ENCODE results near the gene B3GNT9.

The B3GNT9 gene

GRCh38 chr16:67150833-67151396 lies at the start of gene B3GNT9:
Gene B3GNT9, minus strand, starts transcription at chr16:67150998. Its CDS starts 513 bp downstream, at chr16:67150485.
- FAIRE-seq, result no peak
- DNase-seq (ENCODE audit: low spot score), result no peak

- no peak for FAIRE-seq
- DNase-seq (ENCODE audit: low spot score), result no peak
These were observed 49.7 kb upstream of the B3GNT9 start for GRCh38 chr16:67200491-67200890.

- FAIRE-seq, result no peak
- no peak for DNase-seq (ENCODE audit: low spot score)
These were observed 49.0 kb upstream of the B3GNT9 start for GRCh38 chr16:67199808-67200198.

- DNase-seq (ENCODE audit: low spot score) (no peak), FAIRE-seq (no peak)
These were observed 48.4 kb upstream of the B3GNT9 start, which contains the start of gene ELMO3 for GRCh38 chr16:67199011-67199807. Gene ELMO3, plus strand, starts transcription at chr16:67199131. Its CDS starts 196 bp downstream, at chr16:67199327.

- FAIRE-seq, result no peak
- DNase-seq (ENCODE audit: low spot score), result peak; percentile 59
These were observed 47.5 kb upstream of the B3GNT9 start for GRCh38 chr16:67198238-67198734.

- DNase-seq (ENCODE audit: low spot score) (no peak), FAIRE-seq (no peak)
These were observed 46.9 kb upstream of the B3GNT9 start for GRCh38 chr16:67197704-67198103.

- FAIRE-seq (no peak), DNase-seq (ENCODE audit: low spot score) (no peak)
These were observed 46.1 kb upstream of the B3GNT9 start for GRCh38 chr16:67196881-67197280.

- no peak for FAIRE-seq
- DNase-seq (ENCODE audit: low spot score), result no peak
These were observed 44.9 kb upstream of the B3GNT9 start for GRCh38 chr16:67195676-67196075.

- DNase-seq (ENCODE audit: low spot score) (no peak), FAIRE-seq (no peak)
These were observed 43.5 kb upstream of the B3GNT9 start for GRCh38 chr16:67194260-67194659.

GRCh38 chr16:67193536-67193935 lies 42.7 kb upstream of the B3GNT9 start:
- FAIRE-seq, result no peak
- DNase-seq (ENCODE audit: low spot score), result no peak

- FAIRE-seq (no peak), DNase-seq (ENCODE audit: low spot score) (no peak)
These were observed 42.1 kb upstream of the B3GNT9 start for GRCh38 chr16:67192781-67193361.

- FAIRE-seq (peak; percentile 97), DNase-seq (ENCODE audit: low spot score) (peak; percentile 96)
These were observed 41.3 kb upstream of the B3GNT9 start, which contains the start of gene E2F4 for GRCh38 chr16:67191995-67192681. Gene E2F4, plus strand, starts transcription at chr16:67192155. Its CDS starts 73 bp downstream, at chr16:67192228.

- DNase-seq (ENCODE audit: low spot score) (no peak), FAIRE-seq (no peak)
These were observed 40.7 kb upstream of the B3GNT9 start for GRCh38 chr16:67191411-67191994.

GRCh38 chr16:67190448-67191399 lies 39.9 kb upstream of the B3GNT9 start:
- no peak for DNase-seq (ENCODE audit: low spot score)
- no peak for FAIRE-seq

GRCh38 chr16:67190041-67190440 lies 39.2 kb upstream of the B3GNT9 start, which contains the start of gene EXOC3L1:
Gene EXOC3L1, minus strand, starts transcription at chr16:67190136. Its CDS starts 460 bp downstream, at chr16:67189676.
- FAIRE-seq, result no peak
- no peak for DNase-seq (ENCODE audit: low spot score)

GRCh38 chr16:67188798-67189197 lies 38.0 kb upstream of the B3GNT9 start:
- DNase-seq (ENCODE audit: low spot score) (no peak), FAIRE-seq (no peak)

- FAIRE-seq (no peak), DNase-seq (ENCODE audit: low spot score) (no peak)
These were observed 37.5 kb upstream of the B3GNT9 start for GRCh38 chr16:67188323-67188722.

- DNase-seq (ENCODE audit: low spot score) (no peak), FAIRE-seq (no peak)
These were observed 36.5 kb upstream of the B3GNT9 start for GRCh38 chr16:67187175-67187890.

- DNase-seq (ENCODE audit: low spot score) (no peak), FAIRE-seq (no peak)
These were observed 35.8 kb upstream of the B3GNT9 start for GRCh38 chr16:67186550-67186950.

Data from urothelium cell line (cell line).